GM12864 (cell line): ENCODE results near the gene HES5.
A peak's percentile ranks its signal among the peaks of the same experiment; 100 is the strongest.
"Not testable (repeated sequence)": the region's sequence is repeated elsewhere in the genome, so short reads cannot be mapped to it uniquely, and the experiment has no call there.

ENCODE experiments used
- DNase-seq: peaks from one replicate; pipeline ENCODE4 v3.0.0-alpha.2; 2011; ENCODE audit warnings: low read depth
- H3K4me3 ChIP-seq: 2 replicates; pipeline ENCODE4 v1.5.1; 2011; ENCODE audit warnings: mild to moderate bottlenecking, low read depth, low read length, control low read depth
- TF ChIP-seq, protein P1 (sequence below): IDR thresholded peaks from 2 replicates; pipeline ENCODE4 v1.5.1; 2011; ENCODE audit warnings: low read depth, mild to moderate bottlenecking, moderate library complexity, low read length, control low read depth, inconsistent platforms; ENCODE audit errors: missing control alignments

Gene HES5

DNA sequence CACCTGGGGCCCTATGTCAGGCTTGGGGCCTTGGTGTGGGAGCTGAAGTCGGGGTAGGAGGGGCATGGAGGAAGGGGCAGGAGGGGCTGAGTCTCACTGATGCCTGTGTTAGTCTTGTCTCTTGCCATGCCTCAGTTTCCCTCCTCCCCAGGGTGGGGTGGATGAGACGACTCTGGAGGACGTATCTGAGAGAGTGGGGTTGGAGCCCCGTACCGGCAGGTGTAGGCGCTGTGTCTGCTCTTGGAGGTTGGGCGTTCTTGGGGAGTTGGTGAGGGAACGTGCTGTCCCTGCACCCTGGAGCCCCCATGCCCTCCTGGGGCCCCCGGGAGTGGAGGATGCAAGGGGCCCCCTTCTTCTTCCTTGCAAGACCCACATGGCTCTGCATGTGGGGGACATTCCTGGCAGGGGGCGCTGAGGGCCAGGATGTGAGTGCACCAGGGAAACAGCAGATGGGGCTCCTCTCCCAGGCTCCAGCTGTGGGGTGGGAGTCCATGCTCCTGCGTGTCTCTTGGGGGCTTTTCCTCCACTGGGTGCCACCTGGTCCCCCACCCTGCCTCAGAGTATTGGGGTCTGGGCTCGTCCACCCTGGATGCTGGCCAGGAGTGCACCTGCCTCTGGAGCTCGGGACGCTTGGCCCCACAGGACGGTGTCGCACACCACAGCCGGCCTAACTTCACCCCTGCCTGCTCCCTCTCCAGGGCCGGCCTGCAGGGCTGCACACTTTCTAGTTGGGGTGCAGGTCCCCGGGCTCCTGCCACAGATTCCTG is 24.7 kb upstream of the HES5 start:
- TF ChIP-seq, protein P1, sequence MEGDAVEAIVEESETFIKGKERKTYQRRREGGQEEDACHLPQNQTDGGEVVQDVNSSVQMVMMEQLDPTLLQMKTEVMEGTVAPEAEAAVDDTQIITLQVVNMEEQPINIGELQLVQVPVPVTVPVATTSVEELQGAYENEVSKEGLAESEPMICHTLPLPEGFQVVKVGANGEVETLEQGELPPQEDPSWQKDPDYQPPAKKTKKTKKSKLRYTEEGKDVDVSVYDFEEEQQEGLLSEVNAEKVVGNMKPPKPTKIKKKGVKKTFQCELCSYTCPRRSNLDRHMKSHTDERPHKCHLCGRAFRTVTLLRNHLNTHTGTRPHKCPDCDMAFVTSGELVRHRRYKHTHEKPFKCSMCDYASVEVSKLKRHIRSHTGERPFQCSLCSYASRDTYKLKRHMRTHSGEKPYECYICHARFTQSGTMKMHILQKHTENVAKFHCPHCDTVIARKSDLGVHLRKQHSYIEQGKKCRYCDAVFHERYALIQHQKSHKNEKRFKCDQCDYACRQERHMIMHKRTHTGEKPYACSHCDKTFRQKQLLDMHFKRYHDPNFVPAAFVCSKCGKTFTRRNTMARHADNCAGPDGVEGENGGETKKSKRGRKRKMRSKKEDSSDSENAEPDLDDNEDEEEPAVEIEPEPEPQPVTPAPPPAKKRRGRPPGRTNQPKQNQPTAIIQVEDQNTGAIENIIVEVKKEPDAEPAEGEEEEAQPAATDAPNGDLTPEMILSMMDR: peak; percentile 82
- peak overlapping the region; percentile 22; the same call in 1 of the 2 replicates for H3K4me3 ChIP-seq
- DNase-seq: no peak

DNA sequence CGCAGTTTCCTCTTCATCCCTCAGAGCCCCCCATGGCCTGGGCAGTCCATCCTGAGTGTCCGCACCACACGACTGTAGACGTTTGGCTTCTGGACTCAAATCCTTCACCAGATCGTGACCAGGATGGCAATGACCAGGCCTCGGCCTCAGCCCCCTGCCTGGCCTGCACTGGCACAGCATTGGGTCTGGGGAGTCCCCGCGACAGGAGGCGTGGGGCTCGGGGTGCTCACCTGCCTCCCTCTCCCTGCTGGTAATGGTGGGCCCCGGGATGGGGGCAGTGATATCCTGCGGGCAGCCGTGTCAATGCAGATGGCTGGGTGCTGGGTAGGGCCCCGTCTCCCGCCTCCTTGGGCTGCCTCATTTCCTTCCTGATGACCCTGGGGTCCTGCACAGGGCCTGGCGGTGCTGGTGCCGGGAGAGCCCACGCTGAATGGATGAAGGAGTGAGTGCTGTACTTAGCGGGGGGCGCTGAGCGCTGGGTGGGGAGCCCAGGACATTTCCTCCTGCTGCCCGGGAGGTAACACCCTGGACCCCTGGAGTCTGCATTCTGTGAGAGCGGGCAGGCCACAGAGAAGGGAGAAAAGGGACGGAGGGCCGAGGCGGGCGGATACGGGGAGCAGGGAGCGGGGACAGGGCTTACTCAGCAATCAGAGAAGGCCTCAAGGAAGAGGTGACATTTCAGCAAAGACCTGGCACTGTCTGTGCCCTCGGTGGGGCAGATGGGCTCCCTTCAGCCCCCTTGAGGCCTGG is 24.0 kb upstream of the HES5 start:
- H3K4me3 ChIP-seq: no peak overlapping the region
- no peak for DNase-seq
- TF ChIP-seq, protein P1: no peak

DNA sequence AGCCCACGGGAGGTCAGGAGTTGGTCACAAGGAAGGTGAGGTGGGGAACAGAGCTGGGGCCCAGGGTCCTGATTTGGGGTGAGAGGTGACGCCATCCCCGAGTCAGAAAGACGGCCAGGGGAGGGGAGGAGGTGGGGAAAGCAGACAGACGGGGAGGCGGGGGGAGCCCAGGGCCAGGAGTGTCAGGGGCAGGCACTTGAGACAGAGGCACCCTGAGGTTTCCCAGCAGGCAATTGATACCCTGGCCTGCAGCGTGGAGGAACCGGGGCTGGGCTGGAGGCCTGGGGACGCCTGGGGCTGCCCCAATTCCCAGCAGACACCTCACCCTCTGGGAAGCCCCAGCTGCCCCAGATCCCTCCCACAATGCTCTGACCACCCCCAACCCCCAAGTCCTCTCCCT is 23.0 kb upstream of the HES5 start:
- H3K4me3 ChIP-seq, DNase-seq: not testable (repeated sequence)

DNA sequence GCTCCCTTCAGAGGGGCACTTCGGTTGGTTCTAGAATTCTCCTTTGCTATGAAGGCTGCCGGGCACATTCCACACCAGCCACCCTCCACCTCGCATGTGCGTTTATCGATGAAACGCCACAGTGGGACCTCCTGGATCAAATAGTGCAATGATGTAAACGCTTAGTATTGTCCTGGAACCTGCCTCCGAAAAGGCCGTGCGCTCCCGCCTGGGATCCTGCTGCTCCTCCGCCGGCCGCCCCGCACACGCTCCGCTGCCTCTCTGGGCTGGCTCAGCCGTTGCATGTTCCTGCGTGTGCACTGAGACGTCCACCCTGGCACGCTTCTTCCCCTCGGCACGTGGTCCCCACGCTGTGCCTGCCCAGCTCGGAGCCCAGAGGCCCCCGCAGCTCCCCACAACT is 22.1 kb upstream of the HES5 start:
- DNase-seq: no peak

DNA sequence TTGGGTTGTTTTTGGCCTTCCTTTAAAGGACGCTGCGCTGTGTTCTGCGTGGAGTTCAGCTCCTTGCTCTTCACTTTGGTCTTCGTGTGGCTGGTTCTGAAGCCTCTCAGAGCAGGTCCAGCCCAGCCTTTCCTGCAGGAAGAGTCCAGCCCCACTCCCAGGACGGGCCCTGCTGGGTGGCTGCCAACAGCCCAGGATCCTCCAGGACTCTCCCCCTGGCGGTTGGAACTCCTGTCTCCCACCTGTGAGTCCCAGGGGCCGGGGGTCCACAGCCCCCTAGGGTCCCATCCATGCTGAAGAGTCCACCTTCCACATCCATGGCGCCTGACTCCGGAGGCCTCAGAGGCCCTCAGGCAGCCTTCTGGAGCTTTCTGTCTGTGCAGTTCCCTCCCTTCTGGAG is 21.5 kb upstream of the HES5 start:
- DNase-seq, H3K4me3 ChIP-seq: not testable (repeated sequence)

More for the DNA sequence above, 22.1 kb upstream of the HES5 start:
- no peak overlapping the region for H3K4me3 ChIP-seq
- TF ChIP-seq, protein P1: no peak

DNA sequence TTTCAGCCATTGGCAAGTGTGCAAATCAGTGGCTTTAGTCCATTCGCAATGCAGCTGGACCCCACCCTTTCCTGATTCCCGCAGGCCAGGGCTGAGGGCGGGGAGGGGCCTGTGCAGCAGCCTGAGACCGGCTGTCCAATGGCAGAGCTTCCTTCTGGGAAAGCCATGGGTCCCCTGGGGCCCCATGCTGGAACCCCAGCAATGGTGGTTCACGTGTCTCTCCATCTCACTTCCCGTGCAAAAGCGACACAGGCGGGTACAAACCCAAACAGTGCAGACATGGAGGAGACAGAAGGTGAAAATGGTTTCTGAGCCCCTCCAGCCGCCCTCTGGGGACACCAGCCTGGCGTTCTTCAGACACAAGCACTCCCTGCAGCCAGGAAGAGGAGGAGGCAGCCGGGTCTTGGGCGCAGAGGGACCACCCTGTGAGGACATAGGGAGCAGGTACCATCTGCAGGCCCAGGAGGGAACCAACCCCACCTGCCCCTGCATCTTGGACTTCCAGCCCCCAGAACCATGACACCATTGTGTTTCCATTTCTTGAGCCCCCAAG is 20.3 kb upstream of the HES5 start:
- not testable (repeated sequence) for H3K4me3 ChIP-seq, DNase-seq

DNA sequence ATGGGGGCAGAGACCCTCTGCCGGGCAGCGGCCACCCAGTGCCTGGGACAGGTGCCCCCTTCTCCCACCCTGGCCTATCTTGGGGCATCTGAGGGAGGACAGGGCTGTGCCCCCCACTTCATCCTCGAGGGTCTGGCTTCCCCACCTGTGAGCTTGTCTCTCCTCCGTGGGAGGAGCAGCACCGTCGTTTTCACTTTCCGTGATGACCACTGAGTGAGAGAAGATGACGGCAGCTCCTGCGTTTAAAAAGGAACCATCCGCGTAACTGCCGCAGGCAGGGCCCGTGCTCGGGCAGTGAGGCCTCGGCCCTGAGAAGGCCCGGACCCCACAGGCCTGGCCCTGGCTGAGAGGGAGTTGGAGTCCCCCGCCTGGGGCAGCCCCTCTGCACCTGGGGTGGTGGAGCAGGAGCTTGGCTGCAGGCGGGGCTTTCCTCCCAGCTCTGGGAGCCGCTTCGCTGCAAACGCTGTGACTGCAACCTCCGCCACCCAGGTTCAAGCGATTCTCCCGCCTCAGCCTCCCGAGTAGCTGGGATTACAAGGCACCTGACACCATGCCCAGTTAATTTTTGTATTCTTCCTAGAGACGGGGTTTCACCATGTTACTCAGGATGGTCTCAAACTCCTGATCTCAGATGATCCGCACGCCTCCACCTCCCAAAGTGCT is 19.4 kb upstream of the HES5 start:
- peak overlapping the region; percentile 59 for H3K4me3 ChIP-seq
- DNase-seq: not testable (repeated sequence)

DNA sequence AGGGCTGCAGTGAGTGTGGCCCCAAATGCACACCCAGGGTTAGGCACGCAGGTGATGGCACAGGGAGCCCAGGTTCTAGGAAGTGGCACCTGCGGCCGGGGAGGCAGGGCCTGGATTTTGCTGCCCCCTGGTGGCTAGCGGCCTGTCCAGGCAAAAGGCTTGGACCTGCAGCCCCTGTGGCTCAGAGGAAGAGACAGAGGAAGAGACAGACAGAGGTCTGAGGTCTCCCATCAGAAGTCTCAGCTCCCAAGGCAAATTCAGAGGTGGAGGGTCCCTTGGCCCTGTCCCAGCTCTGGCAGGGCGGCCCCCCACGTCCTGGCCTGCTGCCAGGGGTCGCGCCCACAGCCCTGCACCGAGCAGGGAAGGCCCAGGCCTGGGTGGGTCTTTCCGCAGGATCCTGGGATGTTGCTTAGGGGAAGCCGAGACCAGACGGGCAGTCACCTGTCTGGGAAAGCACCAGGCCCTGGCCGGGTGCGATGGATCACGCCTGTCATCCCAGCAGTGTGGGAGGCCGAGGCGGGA is 18.1 kb upstream of the HES5 start:
- peak overlapping the region; percentile 59 for H3K4me3 ChIP-seq
- TF ChIP-seq, protein P1: peak; percentile 92
- no peak for DNase-seq
